GM12874 (cell line): ENCODE measurements around the gene COL4A5.

Experiments used
- TF ChIP-seq, protein P1 (sequence below): IDR thresholded peaks from 2 replicates; pipeline ENCODE4 v1.5.1; 2011; ENCODE audit warnings: low read depth, mild to moderate bottlenecking, control low read depth, low read length, moderate library complexity; ENCODE audit not compliant: insufficient read depth

The COL4A5 gene

DNA sequence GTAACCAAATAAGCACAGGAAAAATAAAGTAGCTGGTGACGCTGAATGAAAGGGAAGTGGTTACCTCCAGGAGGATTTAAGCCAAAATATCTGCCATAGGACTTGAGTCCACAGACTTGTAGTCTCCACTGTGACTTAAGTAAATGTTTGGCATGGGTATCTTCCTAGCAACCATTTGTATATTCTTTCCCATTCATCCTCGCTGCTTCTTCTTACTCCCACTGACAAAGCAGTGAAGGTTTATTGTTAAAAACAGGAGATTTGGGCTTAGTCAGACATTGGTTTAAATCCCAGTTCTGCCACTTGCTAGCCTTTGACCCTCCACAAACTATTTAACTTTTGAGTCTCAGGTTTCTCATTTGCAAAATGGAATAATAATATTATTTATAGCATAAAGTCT lies 23.7 kb upstream of the COL4A5 start:
- TF ChIP-seq, protein P1, sequence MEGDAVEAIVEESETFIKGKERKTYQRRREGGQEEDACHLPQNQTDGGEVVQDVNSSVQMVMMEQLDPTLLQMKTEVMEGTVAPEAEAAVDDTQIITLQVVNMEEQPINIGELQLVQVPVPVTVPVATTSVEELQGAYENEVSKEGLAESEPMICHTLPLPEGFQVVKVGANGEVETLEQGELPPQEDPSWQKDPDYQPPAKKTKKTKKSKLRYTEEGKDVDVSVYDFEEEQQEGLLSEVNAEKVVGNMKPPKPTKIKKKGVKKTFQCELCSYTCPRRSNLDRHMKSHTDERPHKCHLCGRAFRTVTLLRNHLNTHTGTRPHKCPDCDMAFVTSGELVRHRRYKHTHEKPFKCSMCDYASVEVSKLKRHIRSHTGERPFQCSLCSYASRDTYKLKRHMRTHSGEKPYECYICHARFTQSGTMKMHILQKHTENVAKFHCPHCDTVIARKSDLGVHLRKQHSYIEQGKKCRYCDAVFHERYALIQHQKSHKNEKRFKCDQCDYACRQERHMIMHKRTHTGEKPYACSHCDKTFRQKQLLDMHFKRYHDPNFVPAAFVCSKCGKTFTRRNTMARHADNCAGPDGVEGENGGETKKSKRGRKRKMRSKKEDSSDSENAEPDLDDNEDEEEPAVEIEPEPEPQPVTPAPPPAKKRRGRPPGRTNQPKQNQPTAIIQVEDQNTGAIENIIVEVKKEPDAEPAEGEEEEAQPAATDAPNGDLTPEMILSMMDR = no peak

DNA sequence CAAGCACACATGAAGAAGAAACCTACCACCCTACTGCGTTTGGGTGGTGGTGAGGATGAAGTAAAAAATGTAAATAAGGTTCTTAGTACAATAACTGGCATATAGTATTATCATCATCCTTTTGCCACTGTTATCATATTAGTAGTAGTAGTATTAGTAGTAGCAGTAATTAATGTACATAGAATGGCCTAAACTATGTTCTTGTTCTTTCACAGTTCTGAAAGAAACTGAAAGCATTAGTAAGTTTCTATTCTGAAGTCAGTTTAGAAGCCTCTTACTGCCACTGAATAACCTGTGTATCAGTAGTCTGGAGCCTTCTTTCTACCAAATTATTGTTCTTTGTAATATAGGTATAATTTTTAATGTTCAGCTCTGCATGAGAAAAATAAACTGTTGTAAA lies 22.4 kb upstream of the COL4A5 start:
- TF ChIP-seq, protein P1 = no peak

DNA sequence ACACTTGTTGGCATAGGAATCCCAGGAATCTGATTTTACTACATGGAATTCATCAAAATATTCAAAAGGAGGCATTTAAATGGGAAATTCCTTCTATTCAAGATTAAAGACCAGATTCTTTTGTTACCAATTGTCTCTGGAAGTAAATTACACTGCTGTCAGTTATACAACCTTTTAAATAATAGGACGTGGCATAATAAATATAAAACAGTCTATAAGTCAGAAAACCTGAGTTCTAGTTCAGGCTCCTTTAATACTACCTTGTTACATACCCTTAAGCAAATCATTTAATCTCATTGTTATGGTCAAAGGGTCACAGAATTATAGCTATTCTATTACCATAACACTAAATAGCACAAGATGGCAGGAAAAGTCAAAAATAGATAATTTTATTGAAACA lies 20.2 kb upstream of the COL4A5 start:
- TF ChIP-seq, protein P1 = no peak

DNA sequence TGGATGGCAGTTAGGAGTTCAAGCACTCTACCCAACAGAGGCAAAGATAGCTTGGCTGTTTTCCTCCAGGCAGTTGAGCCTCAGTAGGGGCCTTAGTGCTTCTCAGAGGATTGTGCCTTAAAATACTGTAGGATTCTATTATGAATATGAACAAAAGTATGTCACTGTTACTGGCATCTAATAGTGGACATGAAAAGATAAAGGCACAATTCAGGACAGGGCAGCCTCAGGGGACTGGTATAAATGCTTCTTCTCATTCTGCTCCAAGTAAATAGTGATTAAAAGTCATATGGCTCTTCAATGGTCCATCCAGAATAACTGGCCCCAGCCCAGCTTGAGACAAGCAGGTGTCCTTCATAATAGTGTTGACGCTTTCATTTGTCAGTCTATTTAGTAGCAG lies 19.2 kb upstream of the COL4A5 start:
- TF ChIP-seq, protein P1 = no peak

DNA sequence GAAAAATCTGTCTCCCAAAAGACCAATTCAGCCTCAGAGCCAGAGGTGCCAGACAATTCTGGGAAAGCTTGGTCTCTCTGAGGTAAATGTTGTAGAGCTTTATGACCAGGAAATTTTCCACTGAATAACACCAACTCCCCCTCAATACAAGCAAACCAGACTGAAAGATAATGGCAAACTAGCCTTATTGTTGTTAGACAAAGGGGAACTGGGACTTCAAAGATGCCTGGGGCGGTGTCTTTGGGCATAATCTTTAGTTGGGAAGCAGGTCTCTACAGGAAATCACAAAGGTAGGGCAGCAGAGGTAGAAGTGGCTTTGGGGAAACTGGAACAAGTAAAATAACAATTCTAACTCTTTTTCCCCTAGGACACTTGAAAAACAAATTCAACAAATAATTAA lies 13.4 kb upstream of the COL4A5 start:
- TF ChIP-seq, protein P1 = no peak

DNA sequence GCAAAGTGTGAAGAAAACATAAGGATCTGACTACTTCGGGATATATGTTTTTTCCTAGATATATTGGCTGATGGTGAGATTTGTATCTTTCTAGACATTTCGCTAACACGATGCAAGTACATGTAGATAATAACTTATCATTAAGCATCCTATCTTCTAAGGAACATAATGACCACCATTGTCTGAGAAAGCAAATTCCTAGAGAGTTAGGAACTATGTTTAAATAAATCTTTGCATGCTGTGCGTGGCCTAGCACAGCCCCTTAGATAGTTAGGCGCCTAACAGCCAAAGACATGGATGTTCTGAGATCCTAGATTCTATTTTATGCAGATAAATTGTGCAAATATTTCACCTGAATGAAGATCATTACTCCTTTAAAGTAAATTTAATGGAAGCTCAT lies 4.4 kb upstream of the COL4A5 start:
- TF ChIP-seq, protein P1 = no peak

DNA sequence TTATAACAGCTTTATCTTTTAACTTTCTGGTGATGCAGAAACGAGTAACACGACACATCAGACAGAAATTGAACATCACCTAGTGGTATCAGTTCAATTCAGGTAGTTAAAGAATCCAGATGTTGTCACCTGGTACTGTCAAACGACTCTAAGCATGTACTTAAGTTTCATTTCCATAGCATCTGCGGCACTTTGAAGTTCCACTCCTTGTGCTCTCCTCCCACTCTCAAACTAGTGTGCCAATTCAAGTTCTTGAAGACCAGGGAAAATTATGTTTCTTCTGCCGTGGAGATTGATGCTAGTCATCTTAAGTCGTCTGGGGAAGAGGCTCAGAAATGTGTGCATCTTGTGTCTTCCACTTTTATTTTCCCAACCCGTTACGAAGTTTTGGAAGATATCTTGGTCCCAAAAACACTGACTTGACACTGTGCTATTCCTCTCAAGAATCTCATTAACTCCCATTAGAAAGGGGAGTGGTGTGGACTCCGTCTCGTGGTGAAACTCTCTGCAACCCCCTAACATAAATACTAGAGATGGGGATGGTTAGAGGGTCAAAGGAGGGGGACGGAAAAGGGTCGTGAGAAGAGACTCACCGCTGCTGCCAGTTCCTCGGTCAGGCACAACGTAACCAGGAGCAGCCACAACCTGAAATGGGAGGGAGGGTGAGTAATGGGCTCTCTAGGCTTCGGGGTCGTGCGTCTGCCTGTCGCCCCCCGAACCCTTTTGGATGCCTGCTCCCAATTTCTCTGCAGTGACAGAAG lies 2.1 kb upstream of the COL4A5 start:
- TF ChIP-seq, protein P1 = no peak
